Colonic mucosa (tissue), 4 donors: ENCODE data around the gene MGAT2. TPM values are rescaled to one million over a fixed set of nuclear protein-coding genes. Genes with fewer than 3 reads are reported as not detected.

ENCODE experiments used
- DNase-seq: peaks from one replicate; pipeline ENCODE4 v3.0.0-alpha.2; 2020
- H3K27ac ChIP-seq: fragments of 200-600 bp; one replicate; pipeline ENCODE4 v1.8.0; 2021
- H3K27me3 ChIP-seq: fragments of 200-600 bp; one replicate; pipeline ENCODE4 v1.8.0; 2021
- H3K36me3 ChIP-seq: fragments of 200-600 bp; one replicate; pipeline ENCODE4 v1.8.0; 2021
- H3K4me1 ChIP-seq: fragments of 200-600 bp; one replicate; pipeline ENCODE4 v1.8.0; 2021; ENCODE audit warnings: mild to moderate bottlenecking
- H3K4me3 ChIP-seq: fragments of 200-600 bp; one replicate; pipeline ENCODE4 v1.8.0; 2021
- H3K9ac ChIP-seq, 2 donors: one replicate each; pipeline ENCODE4 v1.7.0; 2013; ENCODE audit warnings: control low read depth in 2 of 2, low read depth in 2 of 2, low read length in 2 of 2
- H3K9me3 ChIP-seq: fragments of 200-600 bp; one replicate; pipeline ENCODE4 v1.8.0; 2021
- CTCF ChIP-seq: fragments of 200-600 bp; IDR thresholded peaks from one replicate; pipeline ENCODE4 v1.8.0; 2022; ENCODE audit warnings: antibody characterized with exemption, mild to moderate bottlenecking
- intact Hi-C: fragments of 100-400 bp; cut with DNase I; formaldehyde crosslinking; loops from one replicate; pipeline ENCODE4 v1.14.1; 2022
- total RNA-seq, 2 donors: library from RNA; stranded (reverse); fragmentation: NEBNext Ultra II Directional in 1 of 2; extraction: Animal tissue kit (Norgen Biotek cat#: 25700) in 1 of 2; gene quantifications; one replicate each; pipeline ENCODE4 v1.2.1, GENCODE V29; 2021
- donor health status: healthy.
- donor health status: DM: no; HTN: no; CAD: no.
- donor health status: DM: no; HTN: no; CAD: no.

Gene MGAT2
- total RNA-seq, 2 donors from 2014 or later, result 44.9 to 47.3 TPM

- no peaks in the 10 kb centered on the region for H3K9me3 ChIP-seq
- H3K4me3 ChIP-seq, result peak within 1 kb of the TSS; percentile 92
- H3K36me3 ChIP-seq, result no peaks in the 10 kb centered on the region
- peak within 1 kb of the TSS; percentile 99 for H3K27ac ChIP-seq
- no peaks in the 10 kb centered on the region for H3K4me1 ChIP-seq
- H3K27me3 ChIP-seq, result no peaks in the 10 kb centered on the region
- peak; percentile 69 for DNase-seq
- no peak for TF ChIP-seq CTCF
- intact Hi-C loops, result loop anchor here (5.0 to 10.0 kb wide), 3 partner anchors 133 to 480 kb away; partner anchors contain the start of genes KLHDC2 and VCPKMT
- H3K9ac ChIP-seq, result peak within 1 kb of the TSS; percentile 93 to 99
These were observed 14.1 kb downstream of the MGAT2 start, which contains the start of gene DNAAF2 for GRCh38 chr14:49634547-49635334. Gene DNAAF2 (minus strand): TSS chr14:49635244. CDS start chr14:49635149, 95 bp downstream.

- Histone ChIP-seq H3K27ac (no peak overlapping the region), H3K27me3 (no peaks in the 10 kb centered on the region), H3K4me1 (peaks cover 6% of the 10 kb centered on the region), H3K9me3 (no peaks in the 10 kb centered on the region), H3K36me3 (no peaks in the 10 kb centered on the region), H3K9ac (no peak overlapping the region), H3K4me3 (no peak overlapping the region)
- TF ChIP-seq CTCF, result no peak
- no peak for DNase-seq
- intact Hi-C loops, result loop anchor here (5.0 to 10.0 kb wide), 2 partner anchors 130 to 478 kb away; partner anchors contain the start of genes KLHDC2 and VCPKMT
These were observed 16.3 kb downstream of the MGAT2 start for GRCh38 chr14:49636866-49637265.

- Histone ChIP-seq H3K9me3 (no peaks in the 10 kb centered on the region), H3K4me1 (peaks cover 10% of the 10 kb centered on the region), H3K4me3 (no peak overlapping the region), H3K36me3 (no peaks in the 10 kb centered on the region), H3K27ac (no peak overlapping the region), H3K9ac (no peak overlapping the region), H3K27me3 (no peaks in the 10 kb centered on the region)
- DNase-seq, result no peak
- no peak for TF ChIP-seq CTCF
- intact Hi-C loops, result loop anchor here (5.0 to 10.0 kb wide), 2 partner anchors 130 to 477 kb away; partner anchors contain the start of genes KLHDC2 and VCPKMT
These were observed 17.0 kb downstream of the MGAT2 start for GRCh38 chr14:49637534-49638078.

- no peak for DNase-seq
- H3K9me3 ChIP-seq, result no peaks in the 10 kb centered on the region
- H3K9ac ChIP-seq, result peak overlapping the region in 1 of 2 donors; percentile 56
- H3K4me3 ChIP-seq, result no peak overlapping the region
- TF ChIP-seq CTCF, result no peak
- H3K27ac ChIP-seq, result no peak overlapping the region
- H3K36me3 ChIP-seq, result no peaks in the 10 kb centered on the region
- H3K27me3 ChIP-seq, result no peaks in the 10 kb centered on the region
- intact Hi-C loops, result no loop called here
- peaks cover 10% of the 10 kb centered on the region for H3K4me1 ChIP-seq
These were observed 20.2 kb downstream of the MGAT2 start for GRCh38 chr14:49640540-49641417.

- Histone ChIP-seq H3K27me3 (no peaks in the 10 kb centered on the region), H3K4me3 (no peak overlapping the region), H3K27ac (peak overlapping the region; percentile 31), H3K9ac (peak overlapping the region in 1 of 2 donors; percentile 56), H3K4me1 (peaks cover 10% of the 10 kb centered on the region), H3K9me3 (no peaks in the 10 kb centered on the region), H3K36me3 (no peaks in the 10 kb centered on the region)
- intact Hi-C loops, result no loop called here
- DNase-seq, result peak; percentile 89
- TF ChIP-seq CTCF, result no peak
These were observed 21.1 kb downstream of the MGAT2 start for GRCh38 chr14:49641697-49642129.
